GM19238 (cell line): ENCODE results near the gene CCL13.
"Not testable (repeated sequence)": the region's sequence is repeated elsewhere in the genome, so short reads cannot be mapped to it uniquely, and the experiment has no call there.

ENCODE experiments used
- DNase-seq: peaks from one replicate; pipeline ENCODE4 v3.0.0; 2011; ENCODE audit warnings: low spot score; ENCODE audit not compliant: insufficient read length

Gene CCL13

DNA sequence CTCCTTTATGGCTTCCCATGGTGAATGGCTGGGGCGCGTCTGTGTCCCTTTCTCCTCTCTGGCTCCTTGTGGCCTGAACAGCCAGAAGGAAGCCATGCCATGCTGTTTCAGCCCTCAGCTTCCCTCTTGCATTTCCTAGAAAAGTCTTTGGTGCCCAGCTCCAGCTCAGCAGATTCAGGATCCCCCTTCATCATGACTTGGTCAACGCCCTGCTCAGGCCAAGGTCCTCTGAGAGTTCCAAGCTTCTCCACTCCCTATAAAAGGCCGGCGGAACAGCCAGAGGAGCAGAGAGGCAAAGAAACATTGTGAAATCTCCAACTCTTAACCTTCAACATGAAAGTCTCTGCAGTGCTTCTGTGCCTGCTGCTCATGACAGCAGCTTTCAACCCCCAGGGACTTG lies at the start of gene CCL13:
Gene CCL13, plus strand, starts transcription at position 287 of the 400 bp plus-strand sequence. Its CDS starts 47 bp downstream, at position 334.
- DNase-seq, result no peak

DNA sequence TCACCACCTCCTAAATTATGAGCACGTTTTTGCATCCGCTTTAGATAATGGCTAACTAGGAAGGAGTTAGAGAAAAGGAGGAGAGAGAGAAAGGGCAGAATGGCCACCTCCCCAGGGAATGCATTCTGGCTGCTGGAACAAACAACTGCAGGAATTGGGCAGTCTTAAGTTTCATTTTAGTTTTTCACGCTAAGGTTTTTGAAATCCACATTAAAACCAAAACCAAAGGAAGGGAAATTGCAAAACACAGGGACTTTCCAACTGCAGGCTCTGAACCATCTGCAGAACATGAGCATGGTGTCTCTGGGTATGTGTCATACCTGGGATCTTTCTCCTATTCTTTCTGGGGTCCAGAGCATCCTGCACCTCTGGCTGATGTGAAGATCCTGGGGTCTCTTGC lies 49.2 kb upstream of the CCL13 start:
- no peak for DNase-seq

DNA sequence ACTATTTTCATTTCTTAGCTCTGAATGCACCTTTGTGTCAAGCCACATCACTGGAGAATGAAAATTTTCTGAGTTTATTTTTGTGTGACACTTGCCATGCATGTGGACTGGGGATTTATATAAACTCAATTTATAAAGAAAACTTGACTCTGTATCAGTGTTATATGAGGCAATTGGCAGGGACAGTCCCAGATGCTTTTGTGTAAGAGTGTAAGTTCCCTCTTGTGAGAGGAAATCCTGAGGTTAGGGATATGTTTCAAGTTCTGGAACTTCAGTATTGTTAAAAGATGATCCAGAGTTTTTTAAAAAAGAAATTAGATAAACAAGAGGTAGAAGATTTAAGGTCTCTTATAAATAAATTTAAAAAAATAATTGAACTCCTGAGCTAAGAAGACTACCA lies 47.9 kb upstream of the CCL13 start:
- DNase-seq, result no peak

DNA sequence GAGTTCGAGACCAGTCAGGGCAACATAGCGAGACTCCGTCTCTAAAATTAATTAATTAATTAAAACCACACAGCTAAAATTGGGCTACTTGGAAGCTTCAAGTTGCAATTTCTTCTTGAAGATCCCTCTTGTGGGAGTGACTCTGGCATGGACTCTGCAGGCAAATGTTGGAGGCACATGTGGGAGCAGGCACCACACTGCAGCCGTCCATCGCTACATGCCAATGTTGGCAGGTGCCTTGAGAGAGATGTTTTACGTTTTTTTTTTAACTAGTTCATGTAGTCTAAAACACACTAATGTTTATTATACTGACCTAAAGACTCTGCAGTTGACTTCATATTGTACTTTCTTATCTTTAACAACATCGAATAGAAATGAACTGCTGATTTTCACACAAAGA lies 45.0 kb upstream of the CCL13 start:
- DNase-seq, result no peak

DNA sequence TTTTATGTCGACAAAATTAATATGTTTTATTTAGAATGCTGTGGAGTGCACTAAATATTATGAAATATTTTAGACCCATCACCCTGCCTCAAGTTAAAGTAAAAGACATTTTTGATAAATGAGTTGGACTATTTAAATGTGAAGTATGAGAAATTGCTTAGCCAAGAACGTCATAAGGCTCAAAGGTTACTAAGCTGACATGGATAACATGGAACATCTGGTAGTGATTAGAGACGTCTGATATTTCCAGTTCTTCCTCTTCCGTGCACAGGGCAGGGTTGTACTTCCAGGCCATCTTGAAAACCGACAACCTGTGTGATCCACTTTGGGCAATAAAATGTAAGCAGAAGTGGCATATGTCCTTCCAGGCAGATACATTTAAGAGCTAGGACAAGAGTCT lies 44.2 kb upstream of the CCL13 start:
- DNase-seq, result no peak

DNA sequence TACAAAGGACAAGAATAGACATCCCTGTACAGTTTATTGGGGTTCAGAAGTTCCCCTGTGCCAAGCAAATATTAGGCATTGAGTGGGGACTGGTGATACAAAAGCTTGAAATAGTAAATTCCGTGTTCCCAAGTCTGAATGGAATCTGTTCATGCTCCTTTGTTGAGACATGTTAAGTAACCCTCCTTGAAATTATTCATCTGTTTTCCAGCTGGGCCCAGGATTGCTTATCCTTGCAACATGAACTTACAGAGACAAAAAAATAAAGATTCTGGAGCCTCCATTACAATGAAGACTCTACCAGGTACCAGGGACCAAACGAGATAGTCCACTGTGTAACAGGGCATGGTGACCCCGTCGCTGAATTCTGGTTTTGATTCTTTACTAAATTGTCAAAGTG lies 43.1 kb upstream of the CCL13 start:
- no peak for DNase-seq

DNA sequence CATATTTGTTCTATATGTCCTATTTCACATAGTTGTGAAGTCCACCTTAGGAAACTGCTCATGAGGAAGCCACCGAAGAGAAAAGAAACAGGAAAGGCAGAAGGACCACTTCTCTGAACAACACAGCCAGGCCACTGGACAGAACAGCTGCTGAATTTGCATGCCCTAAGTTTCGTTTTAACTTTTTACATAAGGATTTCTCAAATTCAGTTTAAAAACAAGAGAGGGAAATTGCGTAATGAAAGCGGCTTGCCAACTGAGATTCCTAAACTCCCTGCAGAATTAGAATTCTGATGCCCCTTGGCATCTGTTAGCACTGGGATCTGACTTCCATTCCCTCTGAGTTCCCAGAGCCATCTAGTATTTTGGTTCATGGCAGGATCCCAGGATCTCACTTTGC lies 42.0 kb upstream of the CCL13 start:
- no peak for DNase-seq

DNA sequence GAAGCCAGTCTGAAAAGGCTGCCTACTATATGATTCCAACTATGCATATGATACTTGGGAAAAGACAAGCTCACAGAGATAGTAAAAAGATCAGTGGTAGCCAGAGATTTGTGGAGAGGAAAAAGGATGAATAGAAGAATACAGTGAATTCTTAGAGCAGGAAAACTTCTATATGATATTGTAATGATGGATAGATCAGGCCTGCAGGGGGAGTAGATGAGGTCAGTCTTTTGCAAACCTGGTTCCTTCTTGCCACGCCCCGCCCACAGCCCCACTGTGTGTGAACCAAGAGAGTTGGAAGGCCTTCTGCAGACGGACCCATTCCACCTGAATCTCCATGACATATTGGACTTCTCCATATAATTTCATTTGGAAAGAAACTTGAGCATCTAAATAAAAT lies 37.8 kb upstream of the CCL13 start:
- no peak for DNase-seq

DNA sequence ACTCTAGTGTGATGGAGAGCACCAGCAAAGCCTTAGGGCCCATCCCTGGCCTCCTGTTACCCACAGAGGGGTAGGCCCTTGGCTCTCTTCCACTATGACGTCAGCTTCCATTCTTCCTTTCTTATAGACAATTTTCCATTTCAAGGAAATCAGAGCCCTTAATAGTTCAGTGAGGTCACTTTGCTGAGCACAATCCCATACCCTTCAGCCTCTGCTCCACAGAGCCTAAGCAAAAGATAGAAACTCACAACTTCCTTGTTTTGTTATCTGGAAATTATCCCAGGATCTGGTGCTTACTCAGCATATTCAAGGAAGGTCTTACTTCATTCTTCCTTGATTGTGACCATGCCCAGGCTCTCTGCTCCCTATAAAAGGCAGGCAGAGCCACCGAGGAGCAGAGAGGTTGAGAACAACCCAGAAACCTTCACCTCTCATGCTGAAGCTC lies 37.2 kb upstream of the CCL13 start, which contains the start of gene CCL8:
Gene CCL8, plus strand, starts transcription at position 397 of the 445 bp plus-strand sequence. CDS start 67 bp downstream, outside the sequence.
- DNase-seq, result no peak

DNA sequence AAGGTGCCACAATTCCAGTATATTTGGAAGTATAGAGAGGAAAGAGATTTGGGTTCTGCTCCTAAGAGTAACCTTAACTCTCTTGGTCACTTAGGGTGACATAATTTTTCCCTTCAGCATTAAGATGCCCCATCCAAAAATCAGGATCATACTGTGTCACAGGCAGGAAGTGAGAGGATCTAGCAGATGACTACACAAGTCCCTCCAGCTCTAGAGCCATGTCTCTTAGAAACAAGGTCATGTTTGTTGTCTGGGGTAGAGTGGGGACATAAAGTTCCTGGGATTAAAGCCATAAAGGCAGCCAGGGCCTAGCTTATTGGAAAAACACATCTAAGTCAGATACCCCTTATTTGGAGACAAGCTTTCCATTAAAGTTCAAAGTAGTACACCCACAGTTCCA lies 34.3 kb upstream of the CCL13 start:
- DNase-seq, result no peak

DNA sequence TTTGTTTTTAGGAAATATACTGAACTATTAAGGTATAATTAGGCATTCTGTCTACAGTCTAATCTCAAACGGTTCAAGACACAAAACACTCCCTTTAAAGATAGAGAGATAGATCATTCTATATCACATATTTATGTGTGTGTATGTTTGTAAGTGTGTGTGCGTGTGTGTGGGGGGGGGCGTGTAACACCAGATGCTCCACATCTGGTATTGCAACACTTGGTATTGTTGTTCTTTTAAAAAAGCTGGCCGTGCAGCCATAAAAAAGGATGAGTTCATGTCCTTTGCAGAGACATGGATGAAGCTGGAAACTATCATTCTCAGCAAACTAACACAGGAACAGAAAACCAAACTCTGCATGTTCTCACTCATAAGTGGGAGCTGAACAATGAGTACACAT lies 28.7 kb upstream of the CCL13 start:
- not testable (repeated sequence) for DNase-seq

DNA sequence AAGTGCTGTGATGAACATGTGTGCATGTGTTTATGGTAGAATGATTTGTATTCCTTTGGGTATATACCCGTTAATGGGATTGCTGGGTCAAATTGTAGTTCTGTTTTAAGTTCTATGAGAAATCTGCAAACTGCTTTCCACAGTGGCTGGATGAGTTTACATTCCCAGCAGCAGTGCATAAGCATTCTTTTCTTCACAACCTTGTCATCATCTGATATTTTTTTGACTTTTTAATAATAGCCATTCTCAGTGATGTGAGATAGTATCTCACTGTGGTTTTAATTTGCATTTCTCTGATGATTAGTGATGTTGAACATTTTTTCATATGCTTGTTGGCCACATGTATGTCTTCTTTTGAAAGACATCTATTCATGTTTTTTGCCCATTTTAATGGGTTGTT lies 18.6 kb upstream of the CCL13 start:
- no peak for DNase-seq

DNA sequence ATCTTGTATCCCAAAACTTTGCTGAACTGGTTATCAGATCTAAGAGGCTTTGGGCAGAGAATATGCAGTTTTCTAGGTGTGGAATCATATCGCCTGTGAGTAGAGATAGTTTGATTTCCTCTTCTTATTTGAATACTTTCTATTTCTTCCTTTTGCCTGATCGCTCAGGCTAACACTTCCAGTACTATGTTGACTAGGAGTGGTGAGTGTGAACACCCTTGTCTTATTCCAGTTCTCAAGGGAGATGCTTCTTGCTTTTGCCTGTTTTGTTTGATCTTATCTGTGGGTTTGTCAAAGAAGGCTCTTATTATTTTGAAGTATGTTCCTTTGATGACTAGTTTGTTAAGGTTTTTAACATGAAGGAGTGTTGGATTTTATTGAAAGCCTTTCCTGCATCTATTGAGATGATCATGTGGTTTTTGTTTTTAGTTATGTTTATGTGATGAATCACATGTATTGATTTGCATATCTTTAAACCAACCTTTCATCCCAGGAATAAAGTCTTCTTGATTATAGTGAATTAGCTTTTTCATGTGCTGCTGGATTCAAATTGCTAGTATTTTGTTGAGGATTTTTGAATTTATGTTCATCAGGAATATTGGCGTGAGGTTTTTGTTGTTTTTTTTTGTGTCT lies 17.0 kb upstream of the CCL13 start:
- no peak for DNase-seq

DNA sequence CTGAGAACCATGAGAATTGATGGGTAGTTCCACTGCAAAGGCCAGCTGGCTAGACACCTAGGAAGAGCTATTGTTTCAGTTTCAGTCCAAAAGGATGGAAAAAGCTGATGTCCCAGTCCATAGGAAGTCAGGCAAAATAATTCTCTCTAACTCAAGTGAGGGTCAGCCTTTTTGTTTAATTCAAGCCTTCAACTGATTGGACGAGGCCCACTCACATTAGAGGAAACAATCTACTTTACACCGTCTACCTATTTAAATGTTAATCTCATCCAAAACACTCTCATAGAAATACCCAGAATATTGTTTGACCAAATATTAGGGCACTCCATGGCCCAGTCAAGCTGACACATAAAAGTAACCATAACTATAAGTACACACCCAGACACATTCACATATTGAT lies 14.4 kb upstream of the CCL13 start:
- no peak for DNase-seq

DNA sequence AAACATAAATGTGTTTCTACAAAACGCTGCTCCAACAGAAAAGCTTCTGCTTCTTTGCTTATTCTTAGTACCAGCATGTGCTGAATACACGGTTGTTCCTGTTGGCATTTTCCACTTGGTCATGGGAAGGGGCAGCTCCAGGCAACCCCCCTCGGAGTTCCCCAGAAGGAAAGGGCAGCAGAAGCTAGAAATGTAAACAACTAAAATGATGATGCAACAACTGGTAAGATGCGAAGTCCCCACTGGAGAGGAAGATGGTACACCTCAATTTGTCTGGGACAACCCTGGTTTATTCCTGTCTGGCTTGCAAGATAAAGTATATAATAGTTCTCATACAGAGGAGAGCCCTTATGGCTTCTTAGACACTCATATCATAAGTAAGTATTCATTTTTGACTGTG lies 9.2 kb upstream of the CCL13 start:
- DNase-seq, result no peak

DNA sequence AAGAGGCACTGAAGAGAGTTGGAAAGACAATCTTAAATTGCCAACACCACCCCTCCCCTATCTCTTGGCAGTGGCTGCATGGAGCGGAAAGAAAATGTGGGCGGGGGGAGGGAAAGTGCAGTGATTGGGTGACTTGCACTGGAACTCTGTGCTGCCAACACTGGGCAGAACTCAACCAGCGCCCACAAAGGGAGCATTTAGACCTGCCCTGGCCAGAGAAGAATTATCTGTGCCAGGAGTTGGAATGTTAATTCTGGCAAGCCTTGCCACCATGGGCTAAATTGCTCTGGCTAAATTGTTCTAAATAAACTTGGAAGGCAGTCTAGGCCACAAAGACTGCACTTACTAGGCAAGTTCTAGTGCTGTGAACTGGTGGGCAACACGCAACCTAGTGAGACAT lies 6.5 kb upstream of the CCL13 start:
- no peak for DNase-seq

DNA sequence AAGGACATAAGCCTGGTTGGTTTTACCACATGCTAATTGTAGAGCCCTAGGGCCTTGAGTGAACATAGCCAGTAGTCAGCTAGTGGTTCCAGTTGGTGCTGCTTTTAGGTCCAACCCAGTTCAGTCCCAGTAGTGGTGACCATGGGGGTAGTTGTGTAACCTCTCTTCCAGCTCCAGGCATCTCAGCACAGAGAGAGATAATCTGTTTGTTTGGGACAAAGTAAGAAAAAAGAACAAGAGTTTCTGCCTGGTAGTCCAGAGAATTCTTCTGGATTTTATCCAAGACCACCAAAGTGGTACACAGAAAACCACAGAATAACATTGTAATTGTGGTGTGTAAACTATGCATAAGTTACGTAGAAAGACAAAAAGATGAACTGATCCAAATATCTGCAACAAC lies 5.2 kb upstream of the CCL13 start:
- no peak for DNase-seq

DNA sequence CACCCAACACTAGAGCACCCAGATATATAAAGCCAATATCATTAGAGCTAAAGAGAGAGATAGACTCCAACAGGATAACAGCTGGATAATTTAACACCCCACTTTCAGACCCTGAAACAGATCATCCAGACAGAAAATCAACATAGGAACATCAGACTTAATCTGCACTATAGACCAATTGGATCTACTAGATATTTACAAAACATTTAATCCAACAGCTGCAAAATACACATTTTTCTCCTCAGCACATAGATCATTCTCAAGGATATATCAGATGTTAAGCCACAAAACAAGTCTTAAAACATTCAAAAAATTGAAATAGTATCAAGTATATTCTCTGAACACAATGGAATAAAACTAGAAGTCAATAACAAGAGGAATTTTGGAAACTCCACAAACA lies 4.1 kb upstream of the CCL13 start:
- DNase-seq, result no peak

DNA sequence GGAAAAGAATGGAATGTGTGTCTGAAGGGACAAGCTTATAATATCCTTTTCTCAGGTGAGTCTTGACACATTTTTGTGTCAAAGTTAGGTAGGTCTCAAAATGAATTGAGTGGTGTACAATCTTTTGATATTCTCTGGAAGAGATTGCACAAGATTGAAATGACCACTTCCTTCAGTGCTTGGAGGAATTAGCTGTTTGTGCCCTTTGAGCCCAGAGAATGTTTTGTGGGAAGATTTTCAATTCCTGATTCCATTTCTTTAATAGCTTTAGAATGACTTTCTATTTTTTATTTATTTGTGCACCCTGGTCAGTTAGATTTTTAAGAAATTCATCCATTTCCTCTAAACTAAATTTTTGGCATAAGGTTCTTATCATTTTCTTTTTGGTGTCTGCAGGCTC lies 1.6 kb upstream of the CCL13 start:
- DNase-seq, result no peak

DNA sequence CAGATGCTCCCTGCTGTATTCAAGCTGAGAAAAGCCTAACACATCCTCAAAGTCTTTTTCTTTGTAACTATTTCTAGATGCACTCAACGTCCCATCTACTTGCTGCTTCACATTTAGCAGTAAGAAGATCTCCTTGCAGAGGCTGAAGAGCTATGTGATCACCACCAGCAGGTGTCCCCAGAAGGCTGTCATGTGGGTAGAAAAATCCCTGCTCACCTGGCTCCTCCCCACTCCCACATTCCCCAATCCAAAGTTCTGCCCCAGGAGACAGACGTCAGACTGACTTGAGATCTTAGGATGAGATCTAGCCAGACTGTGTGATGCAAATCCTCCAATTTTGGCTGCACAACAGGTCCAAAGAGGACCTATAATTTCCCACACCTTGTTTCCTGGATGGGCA lies 1.1 kb downstream of the CCL13 start:
- no peak for DNase-seq

DNA sequence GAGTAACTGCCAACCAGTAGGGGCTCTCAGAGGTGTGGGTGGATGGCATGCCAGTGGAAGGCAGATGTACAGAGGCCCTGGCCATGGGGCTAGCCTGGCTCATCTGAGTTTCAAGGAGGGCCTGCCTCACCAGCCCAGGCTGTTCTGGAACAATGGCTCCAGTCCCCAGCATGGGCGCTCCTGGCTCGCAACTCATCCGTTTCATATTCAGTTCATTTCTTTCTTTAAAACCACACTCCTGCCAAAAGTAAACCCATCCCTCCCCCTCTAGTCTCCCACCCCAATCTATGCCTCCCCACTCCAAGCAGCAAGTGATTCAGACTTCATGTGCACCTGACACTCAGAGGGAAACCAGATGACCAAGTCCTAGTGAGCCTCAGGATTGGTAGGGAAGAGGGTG lies 2.4 kb downstream of the CCL13 start:
- no peak for DNase-seq

DNA sequence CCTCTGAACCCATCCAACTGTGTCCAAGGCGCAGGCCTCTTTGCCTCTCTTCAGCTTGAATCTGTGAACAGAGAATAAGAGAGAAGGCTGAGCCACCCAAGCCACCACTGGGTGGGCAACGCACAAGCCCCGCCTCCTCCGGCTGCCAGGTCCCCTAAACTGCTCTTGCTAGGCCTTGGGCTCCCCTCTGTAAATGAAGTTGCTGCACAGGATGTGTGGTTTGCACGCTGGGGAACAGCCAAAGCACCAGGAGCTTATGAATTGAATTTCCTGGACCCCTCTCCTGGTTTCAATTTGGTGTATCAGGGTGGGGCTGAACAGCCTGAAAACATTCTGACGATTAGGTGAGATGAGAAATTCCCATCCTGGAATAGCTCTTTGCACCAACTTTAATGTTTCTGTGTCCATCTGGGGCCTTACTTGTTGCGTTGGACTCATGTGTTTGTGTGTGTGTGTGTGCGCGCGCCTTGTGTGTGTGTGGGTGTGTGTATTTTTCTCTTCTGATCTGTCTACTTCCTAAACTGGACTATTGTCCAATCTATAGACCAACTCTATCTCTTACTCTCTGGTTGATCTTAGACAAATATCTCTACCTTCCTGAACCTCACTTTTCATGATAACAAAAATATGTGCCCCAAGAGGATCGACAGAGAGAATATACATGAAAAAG lies 4.5 kb downstream of the CCL13 start:
- DNase-seq, result no peak

DNA sequence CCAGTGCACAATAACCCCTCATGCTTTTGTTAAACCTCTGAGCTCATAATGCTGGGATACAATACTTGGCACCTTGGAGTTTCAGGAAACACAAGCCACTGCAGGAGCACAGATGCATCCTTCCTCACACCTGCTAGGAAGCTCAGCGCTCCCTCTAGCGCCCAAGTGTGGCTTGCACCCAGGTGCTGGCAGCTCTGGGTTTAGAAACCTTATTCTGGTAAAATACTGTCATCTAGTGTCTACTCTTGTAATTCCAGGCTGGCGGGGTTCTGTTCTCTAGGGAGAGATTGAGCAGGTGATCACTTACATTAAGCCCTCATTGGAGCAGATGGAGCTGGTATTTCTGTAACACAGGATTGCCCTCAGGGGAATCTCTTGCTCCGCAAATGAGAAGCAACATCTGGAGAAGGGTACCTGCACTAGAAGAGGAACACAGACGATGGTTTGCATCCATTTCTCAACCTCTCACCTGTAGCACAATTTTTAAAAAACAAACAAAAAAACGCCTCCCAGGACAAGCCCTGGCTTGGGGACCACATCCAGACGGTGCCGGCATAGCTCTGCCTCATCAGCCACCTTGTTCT lies 5.3 kb downstream of the CCL13 start:
- peak; percentile 71 for DNase-seq
